ENCODE measurements around the gene NR1I3. TPM values are rescaled to one million over a fixed set of nuclear protein-coding genes. Genes with fewer than 3 reads are reported as not detected.
A peak's percentile ranks its signal among the peaks of the same experiment; 100 is the strongest.

Gene NR1I3
- total RNA-seq, 1 experiment from 2014 or later: not detected

- H3K4me3 Mint-ChIP-seq: peak overlapping the region; percentile 99 to 100
- Histone ChIP-seq H2BK20ac (ENCODE audit: low read depth, low read length, poor library complexity, severe bottlenecking) (no peak overlapping the region), H2BK5ac (ENCODE audit: insufficient read length, low read length) (no peak overlapping the region), H2BK12ac (ENCODE audit: insufficient read length, low read depth, low read length) (no peak overlapping the region), H3K9ac (ENCODE audit: extremely low read depth, insufficient read length, low read length) (peak overlapping the region; percentile 39), H3K14ac (ENCODE audit: insufficient read depth, low read length) (no peak overlapping the region), H3K23me2 (ENCODE audit: insufficient read length, low read depth, low read length, poor library complexity, severe bottlenecking) (no peaks in the 10 kb centered on the region), H2AK5ac (ENCODE audit: insufficient read length, low read length) (no peak overlapping the region), H3T11ph (ENCODE audit: low read length) (no peak overlapping the region), H2BK15ac (ENCODE audit: low read depth, low read length) (no peak overlapping the region), H2AFZ (ENCODE audit: low read length) (no peak overlapping the region), H3K23ac (ENCODE audit: insufficient read length, low read depth, low read length) (no peak overlapping the region), H3K4ac (ENCODE audit: low read depth, low read length) (no peak overlapping the region), H4K20me1 (ENCODE audit: control insufficient read depth, insufficient read depth, insufficient read length) (no peaks in the 10 kb centered on the region), H4K5ac (ENCODE audit: insufficient read length, low read depth, low read length) (no peak overlapping the region), H3K56ac (ENCODE audit: insufficient read length, low read depth, low read length) (no peak overlapping the region), H3K79me1 (ENCODE audit: insufficient read depth, low read depth, low read length, poor library complexity, severe bottlenecking) (no peaks in the 10 kb centered on the region), H4K91ac (ENCODE audit: insufficient read length, low read depth, low read length) (no peak overlapping the region), H3K18ac (ENCODE audit: insufficient read length, low read depth, low read length) (no peak overlapping the region), H3K27me3 (ENCODE audit: insufficient read depth, low read length) (no peaks in the 10 kb centered on the region), H2BK120ac (ENCODE audit: low read depth, low read length, poor library complexity, severe bottlenecking) (no peak overlapping the region), H3K4me1 (ENCODE audit: insufficient read depth, low read length) (peaks cover 8% of the 10 kb centered on the region; the same call in 1 of the 2 replicates), H3K27ac (ENCODE audit: insufficient read length, low read depth, low read length) (no peak overlapping the region), H3K9me3 (ENCODE audit: control insufficient read depth, low read depth, low read length) (no peaks in the 10 kb centered on the region), H4K8ac (replicated peaks; ENCODE audit: insufficient read length, low read depth, low read length) (no peak overlapping the region), H3K79me2 (ENCODE audit: insufficient read depth, low read length) (no peaks in the 10 kb centered on the region), H3K4me2 (ENCODE audit: insufficient read depth, insufficient read length, low read length) (peak overlapping the region; percentile 79)
- no peaks in the 10 kb centered on the region for H3K27me3 Mint-ChIP-seq (ENCODE audit: low read depth)
- TF ChIP-seq CTCF (conservative IDR thresholded peaks at IDR 0.05): no peak
- H3K9me3 Mint-ChIP-seq: no peaks in the 10 kb centered on the region
- DNase-seq: no peak
- no CpG with 5 or more reads among the region's 3 CpGs for WGBS (ENCODE audit: extremely low coverage, insufficient read length, low lambda C conversion rate)
- H3K27ac Mint-ChIP-seq: peak overlapping the region in 2 of 3 experiments; percentile 98 to 99; a peak in 5 of 7 replicates
- H3K36me3 Mint-ChIP-seq (ENCODE audit: insufficient read depth in 1 of 3, low read depth in 3 of 3): peaks cover 18 to 22% (median 20%) of the 10 kb centered on the region in 3 experiments; a peak in 6 of 7 replicates
- peaks cover 23 to 40% of the 10 kb centered on the region in 2 experiments for H3K4me1 Mint-ChIP-seq
Measured at GRCh38 chr1:161226759-161227158, 11.2 kb downstream of the NR1I3 start.

All from H9 (cell line).